OCI-LY7 (cell line): ENCODE results near the gene PEX5L. TPM values are rescaled to one million over a fixed set of nuclear protein-coding genes. Genes with fewer than 3 reads are reported as not detected.

ENCODE experiments used
- BruUV-seq: library from RNA; stranded (reverse); fragments of 400-500 nt; replicated peaks from 2 replicates; lab custom pipeline; 2021; lab: Mats Ljungman, UMichigan
- CTCF ChIA-PET: fragments of 300-600 bp; sonication (Branson Sonifier 250); formaldehyde crosslinking; loops from one replicate; lab custom pipeline; 2022; ENCODE audit warnings: antibody characterized with exemption; ENCODE audit not compliant: unreplicated experiment; lab: Charles Lee
- POLR2A ChIA-PET: fragments of 300-600 bp; sonication (Branson Sonifier 250); formaldehyde crosslinking; loops from one replicate; lab custom pipeline; 2022; ENCODE audit warnings: antibody characterized with exemption; lab: Charles Lee
- DNase-seq: peaks from one replicate; pipeline ENCODE4 v3.0.0-alpha.2; 2015; ENCODE audit warnings: low spot score
- H2AFZ ChIP-seq: fragments of 200-600 bp; sonication (generic), shearing (Covaris generic); 2 replicates; pipeline ENCODE4 v1.6.1; 2014; ENCODE audit warnings: mild to moderate bottlenecking, antibody characterized with exemption, low read length, moderate library complexity
- H3K27ac ChIP-seq: fragments of 200-600 bp; sonication (generic); 2 replicates; pipeline ENCODE4 v1.5.1; 2014; ENCODE audit warnings: mixed run types, low read depth, mild to moderate bottlenecking, moderate library complexity, low read length, inconsistent platforms; ENCODE audit not compliant: poor library complexity, severe bottlenecking
- H3K36me3 ChIP-seq: fragments of 200-600 bp; sonication (generic); 2 replicates; pipeline ENCODE4 v1.6.1; 2014; ENCODE audit warnings: mild to moderate bottlenecking, antibody characterized with exemption, low read length, moderate library complexity, mixed read lengths; ENCODE audit not compliant: insufficient read depth
- H3K4me1 ChIP-seq: fragments of 200-600 bp; sonication (generic); 2 replicates; pipeline ENCODE4 v1.5.1; 2014; ENCODE audit warnings: mild to moderate bottlenecking, low read length; ENCODE audit not compliant: insufficient read depth, poor library complexity, severe bottlenecking
- H3K4me2 ChIP-seq: fragments of 200-600 bp; sonication (generic); 2 replicates; pipeline ENCODE4 v1.6.1; 2014; ENCODE audit warnings: mild to moderate bottlenecking, low read length
- H3K4me3 ChIP-seq: fragments of 200-600 bp; sonication (generic); 2 replicates; pipeline ENCODE4 v1.5.1; 2014; ENCODE audit warnings: mild to moderate bottlenecking, low read depth, low read length; ENCODE audit not compliant: poor library complexity, severe bottlenecking
- H3K79me2 ChIP-seq: fragments of 200-600 bp; sonication (generic); 2 replicates; pipeline ENCODE4 v1.6.1; 2016; ENCODE audit warnings: low read depth, mild to moderate bottlenecking, low read length, moderate library complexity, mixed read lengths; ENCODE audit not compliant: insufficient read depth
- H3K9me2 ChIP-seq: fragments of 200-600 bp; sonication (generic); 2 replicates; pipeline ENCODE4 v1.6.1; 2016; ENCODE audit warnings: mild to moderate bottlenecking, low read length, mixed read lengths; ENCODE audit not compliant: insufficient read depth
- H3K9me3 ChIP-seq: fragments of 200-600 bp; sonication (generic); 2 replicates; pipeline ENCODE4 v1.6.1; 2014; ENCODE audit warnings: mild to moderate bottlenecking, mixed run types, low read length, mixed read lengths
- H4K20me1 ChIP-seq: fragments of 200-600 bp; sonication (generic); 2 replicates; pipeline ENCODE4 v1.6.1; 2014; ENCODE audit warnings: mild to moderate bottlenecking, antibody characterized with exemption, low read length, moderate library complexity, mixed read lengths; ENCODE audit not compliant: insufficient read depth
- CTCF ChIP-seq: fragments of 200-600 bp; sonication (generic); conservative IDR thresholded peaks from 2 replicates; pipeline ENCODE4 v1.5.1; 2014; ENCODE audit warnings: mild to moderate bottlenecking, antibody characterized with exemption, low read length, moderate library complexity, mixed read lengths
- EZH2phosphoT487 ChIP-seq: fragments of 200-600 bp; sonication (generic); IDR thresholded peaks from 2 replicates; pipeline ENCODE4 v1.6.1; 2018; ENCODE audit warnings: low read depth, borderline replicate concordance, mild to moderate bottlenecking, mixed run types, antibody characterized with exemption, low read length, moderate library complexity, mixed read lengths
- intact Hi-C: fragments of 100-400 bp; cut with micrococcal nuclease; formaldehyde crosslinking; loops from one replicate; pipeline ENCODE4 v1.10.0; 2022; ENCODE audit not compliant: unreplicated experiment
- total RNA-seq, 2 experiments: library from RNA; depleted of rRNA in 1 of 2; stranded (reverse); fragments of >200 nt in 1 of 2; shearing (Covaris generic) in 1 of 2; gene quantifications; 2 replicates each; pipeline ENCODE4 v1.2.3, GENCODE V29; 2014 to 2022

Gene PEX5L
- total RNA-seq, 2 experiments from 2014 or later: not detected

DNA sequence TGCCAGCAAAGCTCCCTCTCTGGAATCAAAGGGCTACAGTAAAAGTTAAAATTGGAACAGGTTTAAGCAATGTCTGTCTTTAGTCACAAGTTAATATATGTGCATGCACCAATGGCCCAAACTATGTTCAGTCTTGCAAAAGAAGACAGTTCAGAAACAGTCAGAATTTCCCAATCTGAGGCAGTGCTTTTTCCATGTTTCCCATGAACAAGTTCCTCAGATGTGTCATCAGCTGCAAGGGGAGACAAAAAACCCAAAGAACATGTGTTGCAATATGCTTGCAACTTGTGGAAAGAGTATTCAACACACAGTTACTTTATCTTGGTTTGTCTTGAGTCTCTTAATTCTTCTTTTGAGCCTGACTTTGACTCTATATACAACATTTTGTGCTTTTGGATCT, 235.5 kb downstream of the PEX5L start:
- Histone ChIP-seq H3K79me2 (no peaks in the 10 kb centered on the region), H3K27ac (no peak overlapping the region), H3K4me2 (no peak overlapping the region), H4K20me1 (no peaks in the 10 kb centered on the region), H3K4me1 (no peaks in the 10 kb centered on the region), H3K9me2 (no peaks in the 10 kb centered on the region), H2AFZ (no peak overlapping the region), H3K9me3 (no peaks in the 10 kb centered on the region), H3K36me3 (no peaks in the 10 kb centered on the region), H3K4me3 (no peak overlapping the region)
- CTCF ChIA-PET: no interaction called here
- DNase-seq: no peak
- BruUV-seq: no TSS peak
- POLR2A ChIA-PET: no interaction called here
- intact Hi-C loops: no loop called here
- TF ChIP-seq CTCF (no peak), EZH2phosphoT487 (no peak)

DNA sequence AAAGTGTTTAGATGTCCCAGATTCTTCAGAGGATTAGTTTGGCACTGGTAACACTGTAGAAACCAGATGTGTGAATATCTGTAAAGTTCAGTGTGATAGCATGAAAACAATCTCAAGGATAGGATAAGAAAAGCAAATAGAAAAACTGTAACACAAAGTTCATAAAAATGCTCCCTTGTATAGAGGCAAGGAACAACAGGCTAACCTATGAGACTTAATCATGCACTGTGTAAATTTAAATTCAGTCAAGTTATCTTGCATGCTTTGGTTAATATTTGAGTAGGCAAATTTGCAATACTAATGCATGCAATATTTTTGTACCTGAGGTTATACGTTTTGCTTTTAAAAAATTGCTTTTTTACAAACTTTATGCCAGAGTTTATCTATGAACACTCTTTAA, 239.5 kb downstream of the PEX5L start:
- no peak overlapping the region for H3K27ac ChIP-seq
- ChIA-PET CTCF (no interaction called here), POLR2A (no interaction called here)
- H3K4me3 ChIP-seq: no peak overlapping the region
- H3K4me1 ChIP-seq: no peaks in the 10 kb centered on the region
- no peaks in the 10 kb centered on the region for H4K20me1 ChIP-seq
- no peaks in the 10 kb centered on the region for H3K79me2 ChIP-seq
- H3K4me2 ChIP-seq: no peak overlapping the region
- no peak overlapping the region for H2AFZ ChIP-seq
- TF ChIP-seq EZH2phosphoT487 (no peak), CTCF (no peak)
- no peak for DNase-seq
- no TSS peak for BruUV-seq
- no peaks in the 10 kb centered on the region for H3K36me3 ChIP-seq
- H3K9me2 ChIP-seq: no peaks in the 10 kb centered on the region
- intact Hi-C loops: no loop called here
- no peaks in the 10 kb centered on the region for H3K9me3 ChIP-seq

- ChIA-PET POLR2A (no interaction called here), CTCF (interaction anchor here (0.6 kb wide), 1 partner anchor 808 kb away, joined by 3 read pairs; no protein-coding TSS in a partner anchor)
Measured at GRCh38 chr3:179796421-179796820, 240.3 kb downstream of the PEX5L start.

More at GRCh38 chr3:179796421-179796820, 240.3 kb downstream of the PEX5L start:
- Histone ChIP-seq H3K9me2 (no peaks in the 10 kb centered on the region), H3K4me2 (no peak overlapping the region), H3K27ac (no peak overlapping the region), H3K9me3 (no peaks in the 10 kb centered on the region), H4K20me1 (no peaks in the 10 kb centered on the region), H3K36me3 (no peaks in the 10 kb centered on the region), H2AFZ (no peak overlapping the region), H3K4me1 (no peaks in the 10 kb centered on the region), H3K4me3 (no peak overlapping the region), H3K79me2 (no peaks in the 10 kb centered on the region)
- BruUV-seq: no TSS peak
- no peak for DNase-seq
- TF ChIP-seq EZH2phosphoT487: no peak
- no peak for TF ChIP-seq CTCF
- intact Hi-C loops: no loop called here
